OCI-LY1 (cell line): Measurements from ENCODE around the gene FBLN2.

ENCODE experiments used
- H2AFZ ChIP-seq: fragments of 200-600 bp; sonication (generic), shearing (Covaris generic); 2 replicates; pipeline ENCODE4 v1.6.0; 2014; ENCODE audit warnings: antibody characterized with exemption, mild to moderate bottlenecking, low read length
- H3F3A ChIP-seq: fragments of 200-600 bp; sonication (generic), shearing (Covaris generic); 2 replicates; pipeline ENCODE4 v1.6.0; 2014; ENCODE audit warnings: mild to moderate bottlenecking, antibody characterized with exemption, low read length, moderate library complexity; ENCODE audit not compliant: insufficient read depth
- H3K27ac ChIP-seq: fragments of 200-600 bp; sonication (generic); 2 replicates; pipeline ENCODE4 v1.5.1; 2014; ENCODE audit warnings: low read length, mixed run types, mild to moderate bottlenecking, low read depth; ENCODE audit not compliant: poor library complexity, severe bottlenecking
- H3K27me3 ChIP-seq: fragments of 200-600 bp; sonication (generic); 2 replicates; pipeline ENCODE4 v1.6.0; 2014; ENCODE audit warnings: antibody characterized with exemption, mild to moderate bottlenecking, low read length, moderate library complexity; ENCODE audit not compliant: insufficient read depth
- H3K36me3 ChIP-seq: fragments of 200-600 bp; sonication (generic); 2 replicates; pipeline ENCODE4 v1.6.1; 2014; ENCODE audit warnings: mild to moderate bottlenecking, antibody characterized with exemption, low read length, moderate library complexity, mixed read lengths; ENCODE audit not compliant: insufficient read depth
- H3K4me1 ChIP-seq: fragments of 200-600 bp; sonication (generic); 2 replicates; pipeline ENCODE4 v1.5.1; 2014; ENCODE audit warnings: mild to moderate bottlenecking, low read length, moderate library complexity; ENCODE audit not compliant: insufficient read depth, severe bottlenecking
- H3K4me2 ChIP-seq: fragments of 200-600 bp; sonication (generic), shearing (Covaris generic); 2 replicates; pipeline ENCODE4 v1.6.1; 2014; ENCODE audit warnings: low read length
- H3K4me3 ChIP-seq: fragments of 200-600 bp; sonication (generic); 2 replicates; pipeline ENCODE4 v1.5.1; 2014; ENCODE audit warnings: low read length, low read depth, mild to moderate bottlenecking, mixed read lengths; ENCODE audit not compliant: poor library complexity, severe bottlenecking
- H3K79me2 ChIP-seq: fragments of 200-600 bp; shearing (Covaris generic); 2 replicates; pipeline ENCODE4 v1.6.1; 2016; ENCODE audit warnings: mixed run types, low read length, mixed read lengths; ENCODE audit not compliant: insufficient read depth
- H3K9ac ChIP-seq: fragments of 200-600 bp; sonication (generic), shearing (Covaris generic); 2 replicates; pipeline ENCODE4 v1.6.1; 2014; ENCODE audit warnings: mild to moderate bottlenecking, low read length, mixed read lengths
- H3K9me2 ChIP-seq: fragments of 200-600 bp; sonication (generic), shearing (Covaris generic); 2 replicates; pipeline ENCODE4 v1.6.1; 2014; ENCODE audit warnings: low read depth, mild to moderate bottlenecking, low read length, mixed read lengths
- H3K9me3 ChIP-seq: fragments of 200-600 bp; shearing (Covaris generic); 2 replicates; pipeline ENCODE4 v1.6.1; 2014; ENCODE audit warnings: low read length, mixed read lengths
- H4K20me1 ChIP-seq: fragments of 200-600 bp; sonication (generic), shearing (Covaris generic); 2 replicates; pipeline ENCODE4 v1.6.0; 2016; ENCODE audit warnings: mild to moderate bottlenecking, low read length; ENCODE audit not compliant: insufficient read depth
- CTCF ChIP-seq: fragments of 200-600 bp; sonication (generic), shearing (Covaris generic); IDR thresholded peaks from 2 replicates; pipeline ENCODE4 v1.5.1; 2017; ENCODE audit warnings: mild to moderate bottlenecking, antibody characterized with exemption, low read length, moderate library complexity, mixed read lengths
- EZH2 ChIP-seq: fragments of 200-600 bp; sonication (generic), shearing (Covaris generic); IDR thresholded peaks from 2 replicates; pipeline ENCODE4 v1.8.0; 2017; ENCODE audit warnings: borderline replicate concordance, mixed run types, mild to moderate bottlenecking, antibody characterized with exemption, low read length, moderate library complexity, mixed read lengths

FBLN2 gene

GRCh38 chr3:13530241-13531009 is 18.5 kb upstream of the FBLN2 start:
- no peaks in the 10 kb centered on the region for H3K36me3 ChIP-seq
- H3K27ac ChIP-seq, result no peak overlapping the region
- H3K79me2 ChIP-seq, result no peaks in the 10 kb centered on the region
- no peak overlapping the region for H3K9ac ChIP-seq
- no peaks in the 10 kb centered on the region for H3K4me1 ChIP-seq
- H3K9me3 ChIP-seq, result no peaks in the 10 kb centered on the region
- H4K20me1 ChIP-seq, result no peaks in the 10 kb centered on the region
- no peak overlapping the region for H3K4me2 ChIP-seq
- H3K27me3 ChIP-seq, result peaks cover 4% of the 10 kb centered on the region; the same call in 1 of the 2 replicates
- H2AFZ ChIP-seq, result no peak overlapping the region
- H3F3A ChIP-seq, result no peaks in the 10 kb centered on the region
- no peak for TF ChIP-seq CTCF
- no peak for TF ChIP-seq EZH2
- no peak overlapping the region for H3K4me3 ChIP-seq
- no peaks in the 10 kb centered on the region for H3K9me2 ChIP-seq

GRCh38 chr3:13532085-13532484 is 16.8 kb upstream of the FBLN2 start:
- Histone ChIP-seq H3F3A (no peaks in the 10 kb centered on the region), H4K20me1 (no peaks in the 10 kb centered on the region), H3K4me1 (no peaks in the 10 kb centered on the region), H3K36me3 (no peaks in the 10 kb centered on the region), H3K9me3 (no peaks in the 10 kb centered on the region), H3K4me3 (no peak overlapping the region), H3K9me2 (no peaks in the 10 kb centered on the region), H3K79me2 (no peaks in the 10 kb centered on the region), H3K4me2 (no peak overlapping the region), H2AFZ (no peak overlapping the region), H3K27me3 (peaks cover 4% of the 10 kb centered on the region; the same call in 1 of the 2 replicates), H3K9ac (no peak overlapping the region), H3K27ac (no peak overlapping the region)
- TF ChIP-seq EZH2 (no peak), CTCF (no peak)

GRCh38 chr3:13532631-13533030 is 16.3 kb upstream of the FBLN2 start:
- H3K9ac ChIP-seq, result no peak overlapping the region
- H3K9me3 ChIP-seq, result no peaks in the 10 kb centered on the region
- no peak for TF ChIP-seq CTCF
- no peak for TF ChIP-seq EZH2
- no peaks in the 10 kb centered on the region for H3K9me2 ChIP-seq
- no peak overlapping the region for H3K27ac ChIP-seq
- H3K4me2 ChIP-seq, result no peak overlapping the region
- H3F3A ChIP-seq, result no peaks in the 10 kb centered on the region
- no peak overlapping the region for H2AFZ ChIP-seq
- peaks cover 4% of the 10 kb centered on the region; the same call in 1 of the 2 replicates for H3K27me3 ChIP-seq
- no peaks in the 10 kb centered on the region for H4K20me1 ChIP-seq
- H3K4me3 ChIP-seq, result no peak overlapping the region
- no peaks in the 10 kb centered on the region for H3K4me1 ChIP-seq
- H3K36me3 ChIP-seq, result no peaks in the 10 kb centered on the region
- no peaks in the 10 kb centered on the region for H3K79me2 ChIP-seq
